GM06990 (cell line): ENCODE measurements around the gene NHERF1.
A peak's percentile ranks its signal among the peaks of the same experiment; 100 is the strongest.

Experiments
- DNase-seq: peaks from one replicate; pipeline ENCODE4 v3.0.0-alpha.2; 2011; ENCODE audit not compliant: insufficient read length; ENCODE audit errors: extremely low read depth
- H3K27me3 ChIP-seq: replicated peaks from 2 replicates; pipeline ENCODE4 v1.6.0; 2011; ENCODE audit warnings: low read length; ENCODE audit not compliant: control insufficient read depth, insufficient read depth
- H3K36me3 ChIP-seq: 2 replicates; pipeline ENCODE4 v1.5.1; 2011; ENCODE audit warnings: low read length; ENCODE audit not compliant: control insufficient read depth, insufficient read depth
- H3K4me3 ChIP-seq: replicated peaks from 2 replicates; pipeline ENCODE4 v1.5.1; 2011; ENCODE audit warnings: low read depth, mild to moderate bottlenecking, control low read depth, low read length
- CTCF ChIP-seq: IDR thresholded peaks from 2 replicates; pipeline ENCODE4 v1.5.1; 2011; ENCODE audit warnings: low read length, control low read depth, mild to moderate bottlenecking, inconsistent platforms; ENCODE audit not compliant: insufficient read depth, poor library complexity, severe bottlenecking

The NHERF1 gene

GRCh38 chr17:74815550-74816370 is 67.3 kb downstream of the NHERF1 start:
- peaks cover 5% of the 10 kb centered on the region for H3K36me3 ChIP-seq
- DNase-seq, result no peak

GRCh38 chr17:74816905-74817620 is 68.6 kb downstream of the NHERF1 start:
- Histone ChIP-seq H3K4me3 (no peak overlapping the region), H3K27me3 (no peaks in the 10 kb centered on the region), H3K36me3 (peaks cover 6% of the 10 kb centered on the region)
- no peak for DNase-seq
- TF ChIP-seq CTCF, result no peak

More at GRCh38 chr17:74815550-74816370, 67.3 kb downstream of the NHERF1 start:
- Histone ChIP-seq H3K4me3 (no peak overlapping the region), H3K27me3 (no peaks in the 10 kb centered on the region)
- TF ChIP-seq CTCF, result peak; percentile 7

- no peak for DNase-seq
- peaks cover 7% of the 10 kb centered on the region for H3K36me3 ChIP-seq
- no peak for TF ChIP-seq CTCF
- no peaks in the 10 kb centered on the region for H3K27me3 ChIP-seq
- H3K4me3 ChIP-seq, result no peak overlapping the region
These were observed 70.0 kb downstream of the NHERF1 start for GRCh38 chr17:74818291-74818938.
